Measurements from ENCODE around the gene TSSK6. TPM values are rescaled to one million over a fixed set of nuclear protein-coding genes. Genes with fewer than 3 reads are reported as not detected.

The TSSK6 gene
- total RNA-seq, 4 donors from 2014 or later, result 1.9 to 3.8 (median 3.0) TPM

- DNase-seq (ENCODE audit: low spot score in 2 of 2), result peak in 1 of 2 donors; percentile 75
Observed at GRCh38 chr19:19514215-19514657, 1.1 kb downstream of the TSSK6 start.

GRCh38 chr19:19513682-19514081, 1.7 kb downstream of the TSSK6 start:
- Histone ChIP-seq H3K4me1 (peaks cover 34% of the 10 kb centered on the region), H3K36me3 (no peaks in the 10 kb centered on the region), H3K9me3 (no peaks in the 10 kb centered on the region), H3K27me3 (no peaks in the 10 kb centered on the region), H3K27ac (no peak overlapping the region), H3K4me3 (peak overlapping the region; percentile 18)
- DNase-seq (ENCODE audit: low spot score in 2 of 2), result no peak
- no peak for TF ChIP-seq EP300 (IDR thresholded peaks at IDR 0.05)
- TF ChIP-seq CTCF (IDR thresholded peaks at IDR 0.05), result no peak
- TF ChIP-seq POLR2AphosphoS5 (IDR thresholded peaks at IDR 0.05), result no peak
- TF ChIP-seq POLR2A (IDR thresholded peaks at IDR 0.05), result no peak
- WGBS, result 80% methylated on average over 17 of the region's 17 CpGs

More at GRCh38 chr19:19514215-19514657, 1.1 kb downstream of the TSSK6 start:
- Histone ChIP-seq H3K36me3 (no peaks in the 10 kb centered on the region), H3K4me3 (peak overlapping the region; percentile 18), H3K27me3 (no peaks in the 10 kb centered on the region), H3K9me3 (no peaks in the 10 kb centered on the region), H3K27ac (no peak overlapping the region), H3K4me1 (peaks cover 34% of the 10 kb centered on the region)
- WGBS, result 32% methylated on average over 45 of the region's 46 CpGs
- TF ChIP-seq POLR2AphosphoS5 (IDR thresholded peaks at IDR 0.05), result peak in 2 of 3 donors; percentile 13 to 52
- TF ChIP-seq EP300 (IDR thresholded peaks at IDR 0.05), result no peak

- no peaks in the 10 kb centered on the region for H3K27me3 ChIP-seq
- 31% methylated on average over 4 of the region's 6 CpGs for WGBS
- TF ChIP-seq POLR2AphosphoS5 (IDR thresholded peaks at IDR 0.05) (no peak), POLR2A (IDR thresholded peaks at IDR 0.05) (no peak), EP300 (IDR thresholded peaks at IDR 0.05) (no peak), CTCF (IDR thresholded peaks at IDR 0.05) (no peak)
- no peak overlapping the region for H3K27ac ChIP-seq
- H3K4me1 ChIP-seq, result peaks cover 11% of the 10 kb centered on the region
- DNase-seq (ENCODE audit: low spot score in 2 of 2), result no peak
- H3K9me3 ChIP-seq, result no peaks in the 10 kb centered on the region
- H3K36me3 ChIP-seq, result peaks cover 26% of the 10 kb centered on the region
- no peak overlapping the region for H3K4me3 ChIP-seq
Observed at GRCh38 chr19:19510432-19510831, 4.9 kb downstream of the TSSK6 start.

GRCh38 chr19:19508217-19508616, 7.1 kb downstream of the TSSK6 start:
- H3K36me3 ChIP-seq, result peaks cover 48% of the 10 kb centered on the region
- DNase-seq (ENCODE audit: low spot score in 2 of 2), result peak in 1 of 2 donors; percentile 48
- no peaks in the 10 kb centered on the region for H3K4me1 ChIP-seq
- 85% methylated on average over 9 of the region's 11 CpGs for WGBS
- no peak overlapping the region for H3K4me3 ChIP-seq
- no peak for TF ChIP-seq EP300 (IDR thresholded peaks at IDR 0.05)
- no peaks in the 10 kb centered on the region for H3K27me3 ChIP-seq
- no peaks in the 10 kb centered on the region for H3K9me3 ChIP-seq
- no peak overlapping the region for H3K27ac ChIP-seq

- TF ChIP-seq CTCF (IDR thresholded peaks at IDR 0.05) (no peak), POLR2AphosphoS5 (IDR thresholded peaks at IDR 0.05) (no peak), POLR2A (IDR thresholded peaks at IDR 0.05) (no peak), EP300 (IDR thresholded peaks at IDR 0.05) (no peak)
- H3K4me1 ChIP-seq, result no peaks in the 10 kb centered on the region
- H3K36me3 ChIP-seq, result peaks cover 57% of the 10 kb centered on the region
- no peaks in the 10 kb centered on the region for H3K27me3 ChIP-seq
- no peaks in the 10 kb centered on the region for H3K9me3 ChIP-seq
- no peak overlapping the region for H3K4me3 ChIP-seq
- no peak overlapping the region for H3K27ac ChIP-seq
- WGBS, result 61% methylated on average over 4 of the region's 8 CpGs
- DNase-seq (ENCODE audit: low spot score in 2 of 2), result no peak
Observed at GRCh38 chr19:19507354-19507753, 8.0 kb downstream of the TSSK6 start.

- H3K9me3 ChIP-seq, result no peaks in the 10 kb centered on the region
- H3K4me3 ChIP-seq, result no peak overlapping the region
- peaks cover 65% of the 10 kb centered on the region for H3K36me3 ChIP-seq
- DNase-seq (ENCODE audit: low spot score in 2 of 2), result no peak
- H3K4me1 ChIP-seq, result no peaks in the 10 kb centered on the region
- WGBS, result 81% methylated on average over 12 of the region's 12 CpGs
- no peaks in the 10 kb centered on the region for H3K27me3 ChIP-seq
- TF ChIP-seq POLR2AphosphoS5 (IDR thresholded peaks at IDR 0.05), result no peak
- TF ChIP-seq EP300 (IDR thresholded peaks at IDR 0.05), result no peak
- no peak for TF ChIP-seq POLR2A (IDR thresholded peaks at IDR 0.05)
- no peak for TF ChIP-seq CTCF (IDR thresholded peaks at IDR 0.05)
- H3K27ac ChIP-seq, result no peak overlapping the region
Observed at GRCh38 chr19:19506592-19506991, 8.8 kb downstream of the TSSK6 start.
